ENCODE data around the gene AGBL4.

DNA sequence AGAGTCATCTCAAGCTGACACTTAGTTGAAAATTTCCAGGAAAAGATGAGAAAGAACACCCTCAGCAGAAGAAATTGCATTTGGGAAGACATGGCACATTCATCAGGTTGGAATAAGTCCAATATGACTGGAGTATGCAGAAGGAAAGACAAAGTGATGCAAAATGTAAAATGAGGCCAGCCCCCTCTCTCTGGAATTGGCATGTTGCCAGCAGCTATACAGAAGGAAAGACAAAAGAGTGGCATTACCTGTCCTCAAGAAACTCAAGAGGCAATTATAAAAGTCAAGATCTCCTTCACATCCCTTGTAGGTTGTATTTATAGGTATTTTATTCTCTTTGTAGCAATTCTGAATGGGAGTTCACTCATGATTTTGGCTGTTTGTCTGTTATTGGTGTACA, 426.3 kb downstream of the AGBL4 start:
- no peak for TF ChIP-seq EP300 (IDR thresholded peaks at IDR 0.05)
- TF ChIP-seq, protein P1, sequence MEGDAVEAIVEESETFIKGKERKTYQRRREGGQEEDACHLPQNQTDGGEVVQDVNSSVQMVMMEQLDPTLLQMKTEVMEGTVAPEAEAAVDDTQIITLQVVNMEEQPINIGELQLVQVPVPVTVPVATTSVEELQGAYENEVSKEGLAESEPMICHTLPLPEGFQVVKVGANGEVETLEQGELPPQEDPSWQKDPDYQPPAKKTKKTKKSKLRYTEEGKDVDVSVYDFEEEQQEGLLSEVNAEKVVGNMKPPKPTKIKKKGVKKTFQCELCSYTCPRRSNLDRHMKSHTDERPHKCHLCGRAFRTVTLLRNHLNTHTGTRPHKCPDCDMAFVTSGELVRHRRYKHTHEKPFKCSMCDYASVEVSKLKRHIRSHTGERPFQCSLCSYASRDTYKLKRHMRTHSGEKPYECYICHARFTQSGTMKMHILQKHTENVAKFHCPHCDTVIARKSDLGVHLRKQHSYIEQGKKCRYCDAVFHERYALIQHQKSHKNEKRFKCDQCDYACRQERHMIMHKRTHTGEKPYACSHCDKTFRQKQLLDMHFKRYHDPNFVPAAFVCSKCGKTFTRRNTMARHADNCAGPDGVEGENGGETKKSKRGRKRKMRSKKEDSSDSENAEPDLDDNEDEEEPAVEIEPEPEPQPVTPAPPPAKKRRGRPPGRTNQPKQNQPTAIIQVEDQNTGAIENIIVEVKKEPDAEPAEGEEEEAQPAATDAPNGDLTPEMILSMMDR (IDR thresholded peaks at IDR 0.05): no peak
